Pancreas (tissue), 10 donors: ENCODE results near the gene ADGRG3. TPM values are rescaled to one million over a fixed set of nuclear protein-coding genes. Genes with fewer than 3 reads are reported as not detected.

Experiments used
- ATAC-seq, 4 donors: fragments of 200-7000 bp; cut with Tn5 transposase; one replicate each; pipeline versions ENCODE4 v1.8.0 to v1.9.1; 2020; ENCODE audit warnings: mild to moderate bottlenecking in 4 of 4, moderate library complexity in 4 of 4
- DNase-seq, 6 donors: peaks; one replicate each; pipeline ENCODE4 v3.0.0-alpha.2; 2020
- FAIRE-seq: peaks from 2 replicates; lab custom pipeline; 2012; peaks lifted over from hg19 to GRCh38; lab: Jason Lieb, UNC
- H3K27ac ChIP-seq, 4 donors: fragments of 200-600 bp; sonication (generic); 1 replicate in 3 of 4; 2 replicates in 1 of 4; pipeline versions ENCODE4 v1.5.0 to v1.8.0; 2020
- H3K27me3 ChIP-seq, 4 donors: fragments of 200-600 bp; one replicate each; pipeline ENCODE4 v1.8.0; 2021
- H3K36me3 ChIP-seq, 3 donors: fragments of 200-600 bp; sonication (generic) in 1 of 3; one replicate each; pipeline versions ENCODE4 v1.5.0 to v1.8.0; 2020 to 2021
- H3K4me1 ChIP-seq, 3 donors: fragments of 200-600 bp; one replicate each; pipeline ENCODE4 v1.8.0; 2021
- H3K4me3 ChIP-seq, 4 donors: fragments of 200-600 bp; sonication (generic) in 2 of 4; one replicate each; pipeline versions ENCODE4 v1.5.0 to v1.8.0; 2020 to 2021
- H3K9me3 ChIP-seq, 4 donors: fragments of 200-600 bp; one replicate each; pipeline ENCODE4 v1.8.0; 2021
- CTCF ChIP-seq, 4 donors: fragments of 200-600 bp; sonication (generic) in 3 of 4; IDR thresholded peaks; one replicate each; pipeline versions ENCODE4 v1.5.0 to v1.8.0; 2021; ENCODE audit warnings: antibody characterized with exemption in 4 of 4
- WGBS, 2 donors: extraction: QIAGEN DNeasy Blood & Tissue Kit; methylation state at CpG; one replicate each; pipeline ENCODE4 v1.1.7; 2013; 5-methylcytosine and 5-hydroxymethylcytosine counted together
- intact Hi-C, 3 donors: fragments of 100-400 bp; cut with DNase I; formaldehyde crosslinking; loops; one replicate each; pipeline versions ENCODE4 v1.11.1 to v1.14.2; 2022
- polyA plus RNA-seq, 2 donors: library from polyadenylated mRNA; stranded (reverse); fragments of 200-250 nt; gene quantifications; one replicate each; pipeline ENCODE4 v1.2.3, GENCODE V29; 2013
- total RNA-seq, 6 donors: library from RNA; stranded (reverse); fragmentation: NEBNext Ultra II Directional in 4 of 6; extraction: Animal tissue kit (Norgen Biotek cat#: 25700) in 4 of 6; gene quantifications; one replicate each; pipeline versions ENCODE4 v1.2.1 to v1.2.4, GENCODE V29; 2021 to 2023
- donor health status: healthy with polysubstance abuse.
- donor health status: DM: no; HTN: no; CAD: no; lungs with moderate emphysema.
- donor health status: DM: no; HTN: no; CAD: no.
- donor health status: control.
- donor health status: control.
- donor health status: Bipolar disorder and iron deficiency.
- donor health status: DM: yes; HTN: yes; CAD: no.
- donor health status: DM: no; HTN: no; CAD: no.
- donor health status: DM: no; HTN: no; CAD: no.
- donor health status: DM: yes; HTN: yes; CAD: no.

The ADGRG3 gene
- total and polyA plus RNA-seq, 8 donors, result 0.14 to 0.84 (median 0.53) TPM

GRCh38 chr16:57652695-57653471 is 15.2 kb upstream of the ADGRG3 start:
- intact Hi-C loops, result loop anchor here in 1 of 3 donors (5.0 kb wide), 1 partner anchor 69 kb away; no protein-coding TSS in a partner anchor
- FAIRE-seq, result no peak
- H3K4me1 ChIP-seq, result no peaks in the 10 kb centered on the region
- H3K4me3 ChIP-seq, result no peak overlapping the region
- TF ChIP-seq CTCF (IDR thresholded peaks at IDR 0.05), result no peak
- H3K27ac ChIP-seq, result no peak overlapping the region
- WGBS, 2 donors, result 91 to 93% methylated on average over 23 of the region's 23 CpGs
- no peaks in the 10 kb centered on the region for H3K9me3 ChIP-seq
- H3K27me3 ChIP-seq, result no peaks in the 10 kb centered on the region
- ATAC-seq, result no peak
- peak in 1 of 6 donors; percentile 60 for DNase-seq
- H3K36me3 ChIP-seq, result peaks cover 3 to 51% (median 10%) of the 10 kb centered on the region in 3 donors

DNA sequence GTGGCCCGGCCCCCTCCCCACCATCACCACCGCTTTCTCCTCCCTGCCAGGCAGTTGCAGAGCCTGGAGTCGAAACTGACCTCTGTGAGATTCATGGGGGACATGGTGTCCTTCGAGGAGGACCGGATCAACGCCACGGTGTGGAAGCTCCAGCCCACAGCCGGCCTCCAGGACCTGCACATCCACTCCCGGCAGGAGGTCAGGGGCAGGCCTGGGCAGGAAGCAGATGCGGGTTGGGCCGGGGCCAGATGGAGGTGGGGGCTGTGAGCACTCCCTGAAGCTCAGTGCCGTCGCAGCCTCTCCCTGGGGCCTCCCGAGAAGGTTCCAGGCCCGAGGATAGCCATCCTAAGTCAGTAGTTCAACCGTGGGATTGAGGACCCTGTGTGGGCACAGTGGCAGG is 14.2 kb upstream of the ADGRG3 start:
- intact Hi-C loops, result loop anchor here in 1 of 3 donors (5.0 kb wide), 1 partner anchor 68 kb away; no protein-coding TSS in a partner anchor
- TF ChIP-seq CTCF (IDR thresholded peaks at IDR 0.05), result no peak
- no peak for FAIRE-seq
- ATAC-seq, result no peak
- no peak overlapping the region for H3K4me3 ChIP-seq
- peaks cover 3 to 57% (median 15%) of the 10 kb centered on the region in 3 donors for H3K36me3 ChIP-seq
- 77 to 79% methylated on average over 16 of the region's 16 CpGs for WGBS, 2 donors
- DNase-seq, result peak in 2 of 6 donors; percentile 46 to 69
- H3K4me1 ChIP-seq, result no peaks in the 10 kb centered on the region
- no peak overlapping the region for H3K27ac ChIP-seq
- H3K9me3 ChIP-seq, result no peaks in the 10 kb centered on the region
- H3K27me3 ChIP-seq, result no peaks in the 10 kb centered on the region

- H3K4me3 ChIP-seq, result no peak overlapping the region
- H3K27me3 ChIP-seq, result no peaks in the 10 kb centered on the region
- 88 to 93% methylated on average over 11 of the region's 11 CpGs for WGBS, 2 donors
- H3K9me3 ChIP-seq, result no peaks in the 10 kb centered on the region
- intact Hi-C loops, result no loop called here
- H3K36me3 ChIP-seq, result peaks cover 0 to 58% (median 17%) of the 10 kb centered on the region in 3 donors
- FAIRE-seq (no peak), ATAC-seq (no peak), DNase-seq (no peak)
- H3K4me1 ChIP-seq, result no peaks in the 10 kb centered on the region
- no peak overlapping the region for H3K27ac ChIP-seq
- TF ChIP-seq CTCF (IDR thresholded peaks at IDR 0.05), result no peak
Observed at GRCh38 chr16:57656342-57656955, 11.7 kb upstream of the ADGRG3 start.

GRCh38 chr16:57657228-57657627 is 10.9 kb upstream of the ADGRG3 start:
- ATAC-seq (no peak), DNase-seq (peak in 1 of 6 donors; percentile 59), FAIRE-seq (no peak)
- Histone ChIP-seq H3K9me3 (no peaks in the 10 kb centered on the region), H3K4me3 (no peak overlapping the region), H3K4me1 (no peaks in the 10 kb centered on the region), H3K36me3 (peaks cover 0 to 58% (median 23%) of the 10 kb centered on the region in 3 donors), H3K27me3 (no peaks in the 10 kb centered on the region), H3K27ac (no peak overlapping the region)
- intact Hi-C loops, result no loop called here
- WGBS, 2 donors, result 94 to 96% methylated on average over 12 to 13 of the region's 13 CpGs
- no peak for TF ChIP-seq CTCF (IDR thresholded peaks at IDR 0.05)
